ENCODE results near the gene VGLL4. TPM values are rescaled to one million over a fixed set of nuclear protein-coding genes. Genes with fewer than 3 reads are reported as not detected.
A peak's percentile ranks its signal among the peaks of the same experiment; 100 is the strongest.
"Not testable (repeated sequence)": the region's sequence is repeated elsewhere in the genome, so short reads cannot be mapped to it uniquely, and the experiment has no call there.

VGLL4 gene
- polyA plus RNA-seq, 4 donors, result 26.6 to 54.8 (median 38.4) TPM

DNA sequence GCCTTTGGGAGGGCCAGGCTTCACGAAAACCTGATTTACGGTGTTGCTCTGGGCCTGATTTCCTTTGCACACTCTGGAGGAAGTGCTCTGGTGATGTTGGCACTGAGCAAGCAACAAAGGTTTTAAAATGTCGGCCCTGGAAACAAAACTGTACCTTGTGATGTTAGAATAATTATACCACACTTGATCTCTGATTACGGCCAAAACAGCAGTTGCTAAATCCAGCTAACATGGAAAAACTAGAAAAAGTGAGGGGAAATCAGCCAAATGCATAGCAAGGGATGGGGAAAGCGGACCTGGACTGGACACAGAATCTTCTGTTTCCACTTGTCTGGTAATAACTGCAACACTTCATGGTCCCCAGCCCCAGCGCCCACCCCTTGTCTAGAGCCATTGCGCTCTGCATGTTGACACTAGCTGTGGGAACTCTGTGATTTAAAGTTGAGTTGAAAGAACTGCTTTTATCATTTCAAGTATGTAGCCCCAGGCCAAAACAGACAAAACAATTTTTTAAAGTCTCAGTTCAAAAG is 120.1 kb downstream of the VGLL4 start:
- H3K27ac ChIP-seq (ENCODE audit: low read depth in 1 of 3, low read length in 2 of 3), result peak overlapping the region in 1 of 3 donors; percentile 29
- 79 to 91% (median 89%) methylated on average over 7 of the region's 7 CpGs for WGBS, 3 donors
- FAIRE-seq (no peak), DNase-seq (no peak)
- no peak overlapping the region for H3K4me3 ChIP-seq (ENCODE audit: low read depth in 1 of 3, low read length in 3 of 3)
- H3K36me3 ChIP-seq (ENCODE audit: control insufficient read depth in 3 of 3, insufficient read depth in 2 of 3, low read depth in 1 of 3, low read length in 3 of 3), result no peaks in the 10 kb centered on the region
- H3K27me3 ChIP-seq (ENCODE audit: control insufficient read depth in 3 of 3, insufficient read depth in 3 of 3, low read length in 3 of 3), result no peaks in the 10 kb centered on the region
- H3K4me1 ChIP-seq (ENCODE audit: control insufficient read depth in 3 of 3, insufficient read depth in 2 of 3, low read depth in 1 of 3, low read length in 2 of 3), result no peaks in the 10 kb centered on the region
- peaks cover 0 to 3% of the 10 kb centered on the region in 2 donors for H3K9me3 ChIP-seq (ENCODE audit: control insufficient read depth in 2 of 2, insufficient read depth in 1 of 2, low read depth in 1 of 2, low read length in 1 of 2)

- Histone ChIP-seq H3K27me3 (ENCODE audit: control insufficient read depth in 3 of 3, insufficient read depth in 3 of 3, low read length in 3 of 3) (no peaks in the 10 kb centered on the region), H3K4me1 (ENCODE audit: control insufficient read depth in 3 of 3, insufficient read depth in 2 of 3, low read depth in 1 of 3, low read length in 2 of 3) (no peaks in the 10 kb centered on the region), H3K9me3 (ENCODE audit: control insufficient read depth in 2 of 2, insufficient read depth in 1 of 2, low read depth in 1 of 2, low read length in 1 of 2) (peaks cover 0 to 3% of the 10 kb centered on the region in 2 donors), H3K27ac (ENCODE audit: low read depth in 1 of 3, low read length in 2 of 3) (peak overlapping the region in 1 of 3 donors; percentile 29), H3K36me3 (ENCODE audit: control insufficient read depth in 3 of 3, insufficient read depth in 2 of 3, low read depth in 1 of 3, low read length in 3 of 3) (no peaks in the 10 kb centered on the region), H3K4me3 (ENCODE audit: low read depth in 1 of 3, low read length in 3 of 3) (no peak overlapping the region)
- no peak for FAIRE-seq
- WGBS, 3 donors, result 81 to 91% (median 88%) methylated on average over 8 of the region's 8 CpGs
- no peak for DNase-seq
Observed at GRCh38 chr3:11522953-11523571, 120.7 kb downstream of the VGLL4 start.

DNA sequence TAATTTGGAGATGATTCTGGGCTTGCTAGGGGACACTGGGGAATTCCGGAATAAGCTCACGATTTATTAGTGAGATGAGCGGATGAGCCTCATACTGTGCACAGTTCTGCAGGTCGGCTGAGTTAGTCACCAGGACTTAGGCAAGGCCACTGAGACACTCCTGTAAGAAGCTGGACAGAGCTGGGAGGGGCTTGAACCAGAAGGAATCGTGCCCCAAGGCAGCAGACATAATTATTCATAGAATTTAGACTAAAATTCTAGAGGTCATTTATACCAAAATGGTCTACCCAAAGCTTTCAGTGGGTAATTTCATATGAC is 121.4 kb downstream of the VGLL4 start:
- FAIRE-seq (no peak), DNase-seq (no peak)
- Histone ChIP-seq H3K27me3 (ENCODE audit: control insufficient read depth in 3 of 3, insufficient read depth in 3 of 3, low read length in 3 of 3) (no peaks in the 10 kb centered on the region), H3K36me3 (ENCODE audit: control insufficient read depth in 3 of 3, insufficient read depth in 2 of 3, low read depth in 1 of 3, low read length in 3 of 3) (no peaks in the 10 kb centered on the region), H3K4me3 (ENCODE audit: low read depth in 1 of 3, low read length in 3 of 3) (no peak overlapping the region), H3K27ac (ENCODE audit: low read depth in 1 of 3, low read length in 2 of 3) (no peak overlapping the region), H3K4me1 (ENCODE audit: control insufficient read depth in 3 of 3, insufficient read depth in 2 of 3, low read depth in 1 of 3, low read length in 2 of 3) (no peaks in the 10 kb centered on the region), H3K9me3 (ENCODE audit: control insufficient read depth in 2 of 2, insufficient read depth in 1 of 2, low read depth in 1 of 2, low read length in 1 of 2) (peaks cover 0 to 3% of the 10 kb centered on the region in 2 donors)
- 91 to 95% (median 91%) methylated on average over 5 of the region's 5 CpGs for WGBS, 3 donors

DNA sequence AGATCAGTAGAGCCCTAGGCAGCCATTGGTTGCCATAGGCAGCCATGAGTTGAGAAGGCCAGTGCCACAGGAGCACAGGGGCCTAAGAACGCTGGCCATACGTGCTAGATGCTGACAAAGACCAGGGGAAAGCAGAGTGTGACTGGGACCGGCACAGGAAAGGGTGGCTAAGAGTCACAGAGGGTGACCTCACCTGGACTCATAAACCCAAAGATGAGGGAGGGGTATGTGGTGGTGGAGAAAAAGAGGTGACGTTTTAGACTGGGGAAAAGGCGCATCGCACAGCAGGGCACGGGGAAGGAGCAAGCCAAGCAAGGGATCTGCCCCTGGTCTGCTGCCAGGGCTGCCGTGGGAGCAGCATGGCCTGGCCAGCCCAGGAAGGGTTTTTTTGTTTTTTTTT is 122.5 kb downstream of the VGLL4 start:
- H3K27ac ChIP-seq (ENCODE audit: low read depth in 1 of 3, low read length in 2 of 3), result no peak overlapping the region
- FAIRE-seq (no peak), DNase-seq (no peak)
- no peaks in the 10 kb centered on the region for H3K9me3 ChIP-seq (ENCODE audit: control insufficient read depth in 2 of 2, insufficient read depth in 1 of 2, low read depth in 1 of 2, low read length in 1 of 2)
- no peak overlapping the region for H3K4me3 ChIP-seq (ENCODE audit: low read depth in 1 of 3, low read length in 3 of 3)
- no peaks in the 10 kb centered on the region for H3K27me3 ChIP-seq (ENCODE audit: control insufficient read depth in 3 of 3, insufficient read depth in 3 of 3, low read length in 3 of 3)
- WGBS, 3 donors, result 95 to 98% (median 96%) methylated on average over 8 of the region's 8 CpGs
- no peaks in the 10 kb centered on the region for H3K36me3 ChIP-seq (ENCODE audit: control insufficient read depth in 3 of 3, insufficient read depth in 2 of 3, low read depth in 1 of 3, low read length in 3 of 3)
- H3K4me1 ChIP-seq (ENCODE audit: control insufficient read depth in 3 of 3, insufficient read depth in 2 of 3, low read depth in 1 of 3, low read length in 2 of 3), result no peaks in the 10 kb centered on the region

- H3K27me3 ChIP-seq (ENCODE audit: control insufficient read depth in 3 of 3, insufficient read depth in 3 of 3, low read length in 3 of 3), result no peaks in the 10 kb centered on the region
- H3K9me3 ChIP-seq (ENCODE audit: control insufficient read depth in 2 of 2, insufficient read depth in 1 of 2, low read depth in 1 of 2, low read length in 1 of 2), result no peaks in the 10 kb centered on the region
- no peak for DNase-seq
- FAIRE-seq, result no peak
- H3K36me3 ChIP-seq (ENCODE audit: control insufficient read depth in 3 of 3, insufficient read depth in 2 of 3, low read depth in 1 of 3, low read length in 3 of 3), result no peaks in the 10 kb centered on the region
- H3K27ac ChIP-seq (ENCODE audit: low read depth in 1 of 3, low read length in 2 of 3), result no peak overlapping the region
- WGBS, 3 donors, result 95 to 96% (median 96%) methylated on average over 6 of the region's 6 CpGs
- H3K4me1 ChIP-seq (ENCODE audit: control insufficient read depth in 3 of 3, insufficient read depth in 2 of 3, low read depth in 1 of 3, low read length in 2 of 3), result no peaks in the 10 kb centered on the region
- no peak overlapping the region for H3K4me3 ChIP-seq (ENCODE audit: low read depth in 1 of 3, low read length in 3 of 3)
Observed at GRCh38 chr3:11517601-11518000, 126.1 kb downstream of the VGLL4 start.

DNA sequence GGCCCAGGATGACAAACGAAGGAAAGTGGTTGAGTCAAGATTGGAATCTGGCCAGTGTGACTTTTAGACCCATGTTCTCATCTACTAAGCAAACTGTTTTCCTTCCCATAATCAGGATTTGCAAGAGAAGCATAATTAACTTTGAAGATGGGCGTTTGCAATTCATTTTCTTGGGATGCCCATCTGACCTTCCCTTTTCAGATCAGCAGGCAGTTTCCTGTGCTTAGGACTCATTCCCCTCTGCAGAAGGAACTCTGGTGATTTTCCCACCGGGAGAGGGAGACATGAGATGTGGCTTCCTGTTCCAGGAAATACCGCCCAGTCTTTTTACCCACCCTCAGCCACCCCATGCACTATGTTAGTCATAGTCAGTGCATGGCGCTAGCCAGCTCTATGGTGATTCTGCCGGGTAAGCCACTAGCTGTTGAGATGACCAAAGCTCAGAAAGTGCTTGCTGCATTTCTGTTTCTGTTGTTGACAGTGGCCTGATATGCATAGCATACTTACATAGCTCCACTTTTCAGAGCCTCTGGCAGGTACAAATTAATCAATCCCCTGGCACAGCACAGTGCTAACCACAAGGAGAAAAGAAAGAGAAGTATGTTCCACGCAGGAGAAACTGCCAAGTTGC is 129.4 kb downstream of the VGLL4 start:
- peak overlapping the region in 1 of 3 donors; percentile 29 for H3K27ac ChIP-seq (ENCODE audit: low read depth in 1 of 3, low read length in 2 of 3)
- H3K36me3 ChIP-seq (ENCODE audit: control insufficient read depth in 3 of 3, insufficient read depth in 2 of 3, low read depth in 1 of 3, low read length in 3 of 3), result peaks cover 0 to 3% (median 0%) of the 10 kb centered on the region in 3 donors
- DNase-seq (peak; percentile 28 to 37), FAIRE-seq (no peak)
- no peak overlapping the region for H3K4me3 ChIP-seq (ENCODE audit: low read depth in 1 of 3, low read length in 3 of 3)
- H3K27me3 ChIP-seq (ENCODE audit: control insufficient read depth in 3 of 3, insufficient read depth in 3 of 3, low read length in 3 of 3), result no peaks in the 10 kb centered on the region
- WGBS, 3 donors, result 37 to 51% (median 37%) methylated on average over 7 of the region's 7 CpGs
- peaks cover 0 to 2% of the 10 kb centered on the region in 2 donors for H3K9me3 ChIP-seq (ENCODE audit: control insufficient read depth in 2 of 2, insufficient read depth in 1 of 2, low read depth in 1 of 2, low read length in 1 of 2)
- H3K4me1 ChIP-seq (ENCODE audit: control insufficient read depth in 3 of 3, insufficient read depth in 2 of 3, low read depth in 1 of 3, low read length in 2 of 3), result peaks cover 0 to 6% (median 4%) of the 10 kb centered on the region in 3 donors

DNA sequence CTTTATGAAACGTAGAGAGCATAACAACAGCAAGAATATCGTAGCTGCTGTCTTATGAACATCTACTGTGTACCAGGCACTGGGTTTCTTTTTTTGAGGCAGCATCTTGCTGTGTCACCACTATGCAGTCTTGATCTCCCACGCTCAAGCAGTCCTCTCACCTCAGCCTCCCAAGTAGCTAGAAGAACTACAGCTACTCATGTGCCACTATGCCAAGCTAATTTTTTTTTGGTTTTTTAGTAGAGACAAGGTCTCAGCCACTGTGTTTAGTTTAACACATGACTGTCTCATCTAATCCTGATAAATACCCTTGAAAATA is 129.9 kb downstream of the VGLL4 start:
- no peaks in the 10 kb centered on the region for H3K27me3 ChIP-seq (ENCODE audit: control insufficient read depth in 3 of 3, insufficient read depth in 3 of 3, low read length in 3 of 3)
- DNase-seq (no peak), FAIRE-seq (no peak)
- H3K36me3 ChIP-seq (ENCODE audit: control insufficient read depth in 3 of 3, insufficient read depth in 2 of 3, low read depth in 1 of 3, low read length in 3 of 3), result peaks cover 0 to 3% (median 0%) of the 10 kb centered on the region in 3 donors
- H3K4me3 ChIP-seq (ENCODE audit: low read depth in 1 of 3, low read length in 3 of 3), result no peak overlapping the region
- peaks cover 0 to 7% (median 6%) of the 10 kb centered on the region in 3 donors for H3K4me1 ChIP-seq (ENCODE audit: control insufficient read depth in 3 of 3, insufficient read depth in 2 of 3, low read depth in 1 of 3, low read length in 2 of 3)
- H3K27ac ChIP-seq (ENCODE audit: low read depth in 1 of 3, low read length in 2 of 3), result peak overlapping the region in 1 of 3 donors; percentile 29
- WGBS, 3 donors, result 86 to 92% (median 88%) methylated on average over 3 of the region's 3 CpGs
- peaks cover 0 to 2% of the 10 kb centered on the region in 2 donors for H3K9me3 ChIP-seq (ENCODE audit: control insufficient read depth in 2 of 2, insufficient read depth in 1 of 2, low read depth in 1 of 2, low read length in 1 of 2)

DNA sequence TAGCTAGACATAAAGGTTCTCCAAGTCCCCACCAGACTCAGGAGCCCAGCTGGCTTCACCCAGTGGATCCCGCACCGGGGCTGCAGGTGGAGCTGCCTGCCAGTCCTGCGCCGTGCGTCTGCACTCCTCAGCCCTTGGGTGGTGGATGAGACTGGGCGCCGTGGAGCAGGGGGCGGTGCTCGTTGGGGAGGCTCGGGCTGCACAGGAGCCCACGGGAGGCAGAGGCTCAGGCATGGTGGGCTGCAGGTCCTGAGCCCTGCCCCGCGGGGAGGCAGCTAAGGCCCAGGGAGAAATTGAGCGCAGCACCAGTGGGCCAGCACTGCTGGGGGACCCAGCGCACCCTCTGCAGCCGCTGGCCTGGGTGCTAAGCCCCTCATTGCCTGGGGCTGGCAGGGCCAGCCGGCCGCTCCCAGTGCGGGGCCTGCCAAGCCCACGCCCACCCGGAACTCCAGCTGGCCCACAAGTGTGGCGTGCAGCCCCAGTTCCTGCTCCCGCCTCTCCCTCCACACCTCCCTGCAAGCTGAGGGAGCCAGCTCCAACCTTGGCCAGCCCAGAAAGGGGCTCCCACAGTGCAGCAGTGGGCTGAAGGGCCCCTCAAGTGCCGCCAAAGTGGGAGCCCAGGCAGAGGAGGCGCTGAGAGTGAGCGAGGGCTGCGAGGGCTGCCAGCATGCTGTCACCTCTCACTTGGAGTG is 130.4 kb downstream of the VGLL4 start:
- not testable (repeated sequence) for H3K36me3 ChIP-seq (ENCODE audit: control insufficient read depth in 3 of 3, insufficient read depth in 2 of 3, low read depth in 1 of 3, low read length in 3 of 3); H3K9me3 ChIP-seq (ENCODE audit: control insufficient read depth in 2 of 2, insufficient read depth in 1 of 2, low read depth in 1 of 2, low read length in 1 of 2); H3K27ac ChIP-seq (ENCODE audit: low read depth in 1 of 3, low read length in 2 of 3); H3K27me3 ChIP-seq (ENCODE audit: control insufficient read depth in 3 of 3, insufficient read depth in 3 of 3, low read length in 3 of 3); FAIRE-seq; DNase-seq; H3K4me3 ChIP-seq (ENCODE audit: low read depth in 1 of 3, low read length in 3 of 3)
- 90 to 98% (median 96%) methylated on average over 20 to 27 of the region's 27 CpGs for WGBS, 3 donors
- peaks cover 2 to 12% (median 6%) of the 10 kb centered on the region in 3 donors for H3K4me1 ChIP-seq (ENCODE audit: control insufficient read depth in 3 of 3, insufficient read depth in 2 of 3, low read depth in 1 of 3, low read length in 2 of 3)

All from small intestine (tissue), 7 donors.